HG03432 (cell line): ENCODE results near the gene MEIS3.

Experiments used
- ATAC-seq: cut with Tn5 transposase; IDR thresholded peaks from one replicate; pipeline ENCODE4 v1.9.1; 2021; ENCODE audit warnings: mild to moderate bottlenecking, moderate library complexity; ENCODE audit not compliant: unreplicated experiment

The MEIS3 gene

GRCh38 chr19:47419030-47419783, at the start of gene MEIS3:
MEIS3 (minus strand) TSS chr19:47419527; CDS start chr19:47419081, 446 bp downstream.
- ATAC-seq: no peak

- no peak for ATAC-seq
Measured at GRCh38 chr19:47467914-47468313, 48.6 kb upstream of the MEIS3 start.

- ATAC-seq: no peak
Measured at GRCh38 chr19:47465957-47466356, 46.6 kb upstream of the MEIS3 start.

GRCh38 chr19:47464675-47465419, 45.5 kb upstream of the MEIS3 start:
- ATAC-seq: no peak

GRCh38 chr19:47461876-47462275, 42.5 kb upstream of the MEIS3 start:
- no peak for ATAC-seq

- ATAC-seq: no peak
Measured at GRCh38 chr19:47459477-47459876, 40.1 kb upstream of the MEIS3 start.

- ATAC-seq: no peak
Measured at GRCh38 chr19:47458672-47459071, 39.3 kb upstream of the MEIS3 start.

- ATAC-seq: no peak
Measured at GRCh38 chr19:47456721-47457474, 37.6 kb upstream of the MEIS3 start.

- ATAC-seq: no peak
Measured at GRCh38 chr19:47450478-47450877, 31.2 kb upstream of the MEIS3 start.

GRCh38 chr19:47448360-47448727, 29.0 kb upstream of the MEIS3 start:
- no peak for ATAC-seq

GRCh38 chr19:47447470-47448359, 28.4 kb upstream of the MEIS3 start:
- ATAC-seq: no peak

GRCh38 chr19:47446534-47447469, 27.5 kb upstream of the MEIS3 start:
- ATAC-seq: no peak

GRCh38 chr19:47445937-47446402, 26.6 kb upstream of the MEIS3 start:
- no peak for ATAC-seq

- ATAC-seq: no peak
Measured at GRCh38 chr19:47445527-47445926, 26.2 kb upstream of the MEIS3 start.

- ATAC-seq: no peak
Measured at GRCh38 chr19:47444388-47444821, 25.1 kb upstream of the MEIS3 start.

- ATAC-seq: no peak
Measured at GRCh38 chr19:47443331-47443730, 24.0 kb upstream of the MEIS3 start.

- no peak for ATAC-seq
Measured at GRCh38 chr19:47438793-47439220, 19.5 kb upstream of the MEIS3 start.

- no peak for ATAC-seq
Measured at GRCh38 chr19:47437500-47437899, 18.2 kb upstream of the MEIS3 start.

GRCh38 chr19:47436712-47437401, 17.5 kb upstream of the MEIS3 start:
- peak; percentile 55 for ATAC-seq
